Measurements from ENCODE around the gene RDH5.

The RDH5 gene

GRCh38 chr12:55696796-55697462, 23.3 kb upstream of the RDH5 start:
- no peak for DNase-seq

- DNase-seq, result no peak
Observed at GRCh38 chr12:55697686-55698085, 22.5 kb upstream of the RDH5 start.

GRCh38 chr12:55698241-55698955, 21.8 kb upstream of the RDH5 start:
- DNase-seq, result no peak

- no peak for DNase-seq
Observed at GRCh38 chr12:55698965-55699364, 21.2 kb upstream of the RDH5 start.

- DNase-seq, result no peak
Observed at GRCh38 chr12:55699471-55700055, 20.6 kb upstream of the RDH5 start.

- DNase-seq, result no peak
Observed at GRCh38 chr12:55700255-55701018, 19.8 kb upstream of the RDH5 start.

GRCh38 chr12:55702861-55703260, 17.3 kb upstream of the RDH5 start:
- no peak for DNase-seq

GRCh38 chr12:55703288-55703687, 16.9 kb upstream of the RDH5 start:
- no peak for DNase-seq

GRCh38 chr12:55703901-55704761, 16.1 kb upstream of the RDH5 start:
- no peak for DNase-seq

- no peak for DNase-seq
Observed at GRCh38 chr12:55704824-55705718, 15.1 kb upstream of the RDH5 start.

GRCh38 chr12:55705782-55706402, 14.3 kb upstream of the RDH5 start:
- no peak for DNase-seq

GRCh38 chr12:55706568-55707218, 13.5 kb upstream of the RDH5 start:
- DNase-seq, result no peak

- DNase-seq, result no peak
Observed at GRCh38 chr12:55707219-55707671, 12.9 kb upstream of the RDH5 start.

- DNase-seq, result no peak
Observed at GRCh38 chr12:55707841-55708694, 12.1 kb upstream of the RDH5 start, which contains the start of gene ITGA7. ITGA7 (minus strand) TSS chr12:55707904; CDS start chr12:55707682, 222 bp downstream.

GRCh38 chr12:55708695-55709233, 11.4 kb upstream of the RDH5 start:
- DNase-seq, result no peak

GRCh38 chr12:55711786-55712553, 8.2 kb upstream of the RDH5 start:
- DNase-seq, result no peak

GRCh38 chr12:55712700-55713415, 7.3 kb upstream of the RDH5 start:
- no peak for DNase-seq
